Measurements from ENCODE around the gene SEC22B. TPM values are rescaled to one million over a fixed set of nuclear protein-coding genes. Genes with fewer than 3 reads are reported as not detected.
"Not testable (repeated sequence)": the region's sequence is repeated elsewhere in the genome, so short reads cannot be mapped to it uniquely, and the experiment has no call there.

Gene SEC22B
- total RNA-seq, 1 donor from 2014 or later, result 30.1 TPM

GRCh38 chr1:120150138-120150822, 26.0 kb downstream of the SEC22B start:
- peak; percentile 49 for ATAC-seq
- DNase-seq (ENCODE audit: low spot score); intact Hi-C loops (cut with DNase I): not testable (repeated sequence)

GRCh38 chr1:120149420-120150059, 26.8 kb downstream of the SEC22B start:
- ATAC-seq; intact Hi-C loops (cut with DNase I); DNase-seq (ENCODE audit: low spot score): not testable (repeated sequence)

- peak; percentile 32 for ATAC-seq
- intact Hi-C loops (cut with DNase I), result not testable (repeated sequence)
Observed at GRCh38 chr1:120145806-120146205, 30.5 kb downstream of the SEC22B start.

GRCh38 chr1:120144626-120145025, 31.7 kb downstream of the SEC22B start:
- intact Hi-C loops (cut with DNase I); DNase-seq (ENCODE audit: low spot score): not testable (repeated sequence)
- ATAC-seq, result peak; percentile 86

More at GRCh38 chr1:120145806-120146205, 30.5 kb downstream of the SEC22B start:
- DNase-seq (ENCODE audit: low spot score), result not testable (repeated sequence)

- intact Hi-C loops (cut with DNase I), result not testable (repeated sequence)
- DNase-seq (ENCODE audit: low spot score) (peak; percentile 57), ATAC-seq (peak; percentile 2)
Observed at GRCh38 chr1:120144169-120144568, 32.2 kb downstream of the SEC22B start.

GRCh38 chr1:120143334-120143733, 33.0 kb downstream of the SEC22B start:
- intact Hi-C loops (cut with DNase I); DNase-seq (ENCODE audit: low spot score): not testable (repeated sequence)
- peak; percentile 67 for ATAC-seq

- peak; percentile 54 for DNase-seq (ENCODE audit: low spot score)
- peak; percentile 77 for ATAC-seq
- intact Hi-C loops (cut with DNase I), result not testable (repeated sequence)
Observed at GRCh38 chr1:120142512-120143263, 33.6 kb downstream of the SEC22B start.

- DNase-seq (ENCODE audit: low spot score); ATAC-seq; intact Hi-C loops (cut with DNase I): not testable (repeated sequence)
Observed at GRCh38 chr1:120141865-120142264, 34.5 kb downstream of the SEC22B start.

- DNase-seq (ENCODE audit: low spot score); ATAC-seq; intact Hi-C loops (cut with DNase I): not testable (repeated sequence)
Observed at GRCh38 chr1:120140656-120141265, 35.6 kb downstream of the SEC22B start.

- intact Hi-C loops (cut with DNase I); ATAC-seq; DNase-seq (ENCODE audit: low spot score): not testable (repeated sequence)
Observed at GRCh38 chr1:120136086-120136485, 40.2 kb downstream of the SEC22B start.

- intact Hi-C loops (cut with DNase I); ATAC-seq; DNase-seq (ENCODE audit: low spot score): not testable (repeated sequence)
Observed at GRCh38 chr1:120133928-120134325, 42.4 kb downstream of the SEC22B start.

- DNase-seq (ENCODE audit: low spot score) (no peak), ATAC-seq (no peak)
- intact Hi-C loops (cut with DNase I), result no loop called here
Observed at GRCh38 chr1:120133228-120133927, 42.9 kb downstream of the SEC22B start.

GRCh38 chr1:120132406-120132763, 43.9 kb downstream of the SEC22B start:
- ATAC-seq, result peak; percentile 54
- intact Hi-C loops (cut with DNase I); DNase-seq (ENCODE audit: low spot score): not testable (repeated sequence)

GRCh38 chr1:120131611-120132405, 44.5 kb downstream of the SEC22B start:
- DNase-seq (ENCODE audit: low spot score), result peak; percentile 87

GRCh38 chr1:120127921-120128320, 48.4 kb downstream of the SEC22B start:
- DNase-seq (ENCODE audit: low spot score); ATAC-seq; intact Hi-C loops (cut with DNase I): not testable (repeated sequence)

More at GRCh38 chr1:120131611-120132405, 44.5 kb downstream of the SEC22B start:
- ATAC-seq, result peak; percentile 98
- intact Hi-C loops (cut with DNase I), result not testable (repeated sequence)

GRCh38 chr1:120126216-120126615, 50.1 kb downstream of the SEC22B start:
- ATAC-seq; intact Hi-C loops (cut with DNase I); DNase-seq (ENCODE audit: low spot score): not testable (repeated sequence)

GRCh38 chr1:120124628-120125027, 51.7 kb downstream of the SEC22B start:
- DNase-seq (ENCODE audit: low spot score); intact Hi-C loops (cut with DNase I); ATAC-seq: not testable (repeated sequence)
